ENCODE data around the gene RAD51D. TPM values are rescaled to one million over a fixed set of nuclear protein-coding genes. Genes with fewer than 3 reads are reported as not detected.
"Not testable (repeated sequence)": the region's sequence is repeated elsewhere in the genome, so short reads cannot be mapped to it uniquely, and the experiment has no call there.

The RAD51D gene
- total and polyA plus RNA-seq, 8 donors: 4.3 to 9.4 (median 5.3) TPM

DNA sequence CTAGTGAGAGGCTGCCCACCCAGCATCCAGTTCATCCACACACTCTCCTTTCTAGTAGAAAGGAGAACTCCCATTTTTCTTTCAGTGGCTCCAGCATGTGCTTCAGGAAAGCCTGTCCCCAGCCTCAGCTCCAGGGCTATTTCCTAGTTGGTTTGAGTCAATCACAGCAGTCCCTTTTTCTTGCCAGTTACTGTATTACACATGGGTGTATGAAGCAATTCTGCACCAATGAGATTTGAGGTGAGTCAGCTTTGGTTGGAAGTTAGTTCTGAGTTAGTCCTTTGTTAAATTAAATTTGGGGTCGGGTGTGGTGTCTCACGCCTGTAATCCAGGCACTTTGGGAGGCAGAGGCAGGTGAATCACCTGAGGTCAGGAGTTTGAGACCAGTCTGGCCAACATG is 24.8 kb downstream of the RAD51D start:
- no peak overlapping the region for H3K27ac ChIP-seq
- no peaks in the 10 kb centered on the region for H3K9me3 ChIP-seq
- no peaks in the 10 kb centered on the region for H3K4me1 ChIP-seq
- H3K27me3 ChIP-seq: no peaks in the 10 kb centered on the region
- DNase-seq (no peak), FAIRE-seq (no peak), ATAC-seq (peak in 1 of 4 donors; percentile 41)
- no peak overlapping the region for H3K4me3 ChIP-seq
- no peaks in the 10 kb centered on the region for H3K36me3 ChIP-seq
- intact Hi-C loops (cut with DNase I): loop anchor here in 1 of 3 donors (10.0 kb wide), 1 partner anchor 90 kb away; no protein-coding TSS in a partner anchor
- TF ChIP-seq, protein P1, sequence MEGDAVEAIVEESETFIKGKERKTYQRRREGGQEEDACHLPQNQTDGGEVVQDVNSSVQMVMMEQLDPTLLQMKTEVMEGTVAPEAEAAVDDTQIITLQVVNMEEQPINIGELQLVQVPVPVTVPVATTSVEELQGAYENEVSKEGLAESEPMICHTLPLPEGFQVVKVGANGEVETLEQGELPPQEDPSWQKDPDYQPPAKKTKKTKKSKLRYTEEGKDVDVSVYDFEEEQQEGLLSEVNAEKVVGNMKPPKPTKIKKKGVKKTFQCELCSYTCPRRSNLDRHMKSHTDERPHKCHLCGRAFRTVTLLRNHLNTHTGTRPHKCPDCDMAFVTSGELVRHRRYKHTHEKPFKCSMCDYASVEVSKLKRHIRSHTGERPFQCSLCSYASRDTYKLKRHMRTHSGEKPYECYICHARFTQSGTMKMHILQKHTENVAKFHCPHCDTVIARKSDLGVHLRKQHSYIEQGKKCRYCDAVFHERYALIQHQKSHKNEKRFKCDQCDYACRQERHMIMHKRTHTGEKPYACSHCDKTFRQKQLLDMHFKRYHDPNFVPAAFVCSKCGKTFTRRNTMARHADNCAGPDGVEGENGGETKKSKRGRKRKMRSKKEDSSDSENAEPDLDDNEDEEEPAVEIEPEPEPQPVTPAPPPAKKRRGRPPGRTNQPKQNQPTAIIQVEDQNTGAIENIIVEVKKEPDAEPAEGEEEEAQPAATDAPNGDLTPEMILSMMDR (IDR thresholded peaks at IDR 0.05): no peak
- WGBS, 2 donors: 78 to 88% methylated on average over 2 of the region's 2 CpGs

DNA sequence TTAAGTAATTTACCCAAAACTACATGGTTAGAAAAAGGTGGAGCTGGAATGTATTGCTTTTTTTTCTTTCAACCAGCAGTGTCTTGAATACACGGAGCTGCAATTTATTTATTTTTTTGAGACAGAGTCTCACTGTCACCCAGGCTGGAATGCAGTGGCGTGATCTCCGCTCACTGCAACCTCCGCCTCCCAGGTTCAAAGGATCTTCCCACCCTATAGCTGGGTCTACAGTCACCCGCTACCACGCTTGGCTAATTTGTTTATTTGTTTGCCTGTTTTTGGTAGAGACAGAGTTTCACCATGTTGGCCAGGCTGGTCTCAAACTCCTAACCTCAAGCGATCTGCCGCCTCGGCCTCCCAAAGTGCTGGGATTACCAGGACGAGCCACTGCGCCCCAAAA is 29.0 kb downstream of the RAD51D start:
- 86 to 89% methylated on average over 11 of the region's 11 CpGs for WGBS, 2 donors
- ATAC-seq, DNase-seq, H3K36me3 ChIP-seq, H3K4me3 ChIP-seq, H3K27ac ChIP-seq, H3K27me3 ChIP-seq, H3K9me3 ChIP-seq, FAIRE-seq: not testable (repeated sequence)
- peaks cover 5 to 11% (median 10%) of the 10 kb centered on the region in 3 donors for H3K4me1 ChIP-seq
- intact Hi-C loops (cut with DNase I): loop anchor here in 1 of 3 donors (10.0 kb wide), 1 partner anchor 86 kb away; no protein-coding TSS in a partner anchor

- peaks cover 5 to 11% (median 10%) of the 10 kb centered on the region in 3 donors for H3K4me1 ChIP-seq
- intact Hi-C loops (cut with DNase I): loop anchor here in 1 of 3 donors (10.0 kb wide), 1 partner anchor 85 kb away; no protein-coding TSS in a partner anchor
- FAIRE-seq: no peak
Measured at GRCh38 chr17:35089586-35090296, 29.9 kb downstream of the RAD51D start.

DNA sequence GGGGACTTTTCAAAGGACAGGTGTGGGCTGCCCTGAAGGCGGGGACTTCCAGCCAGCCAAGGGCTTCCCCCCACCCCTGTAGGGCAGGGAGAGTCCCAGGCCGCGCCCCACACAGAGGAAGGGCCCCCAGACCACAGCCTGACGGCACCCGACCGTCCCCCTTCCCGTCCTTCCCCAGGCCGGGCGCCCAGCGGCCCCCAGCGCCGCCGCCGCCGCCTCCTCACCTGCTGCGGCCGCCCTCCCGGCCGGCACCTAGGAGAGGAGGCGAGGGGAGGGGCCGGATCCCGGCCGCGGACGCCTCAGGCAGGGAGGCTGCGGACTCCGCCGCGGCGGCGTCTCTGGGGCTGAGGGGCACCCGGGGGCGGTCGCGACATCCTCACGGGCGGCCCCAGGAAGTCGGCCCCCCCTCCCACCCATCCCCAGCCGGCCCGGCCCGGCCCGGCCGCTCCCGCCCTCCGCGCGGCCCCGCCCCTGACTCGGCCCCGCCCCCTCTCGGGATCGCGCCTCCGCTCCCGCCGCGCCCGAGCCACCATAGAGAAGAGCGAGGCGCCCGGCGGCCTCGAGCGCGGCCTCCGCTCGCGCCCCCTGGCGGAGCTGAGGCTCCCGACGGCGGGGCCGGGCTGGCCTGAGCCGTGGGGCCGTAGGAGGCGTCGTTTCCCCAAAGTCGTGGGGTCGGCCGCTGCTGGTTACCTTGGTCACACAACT is 30.6 kb downstream of the RAD51D start:
- intact Hi-C loops (cut with DNase I): no loop called here
- ATAC-seq: peak; percentile 88 to 95 (median 93)
- TF ChIP-seq, protein P1 (IDR thresholded peaks at IDR 0.05): peak; percentile 67 to 86 (median 76)
- 0 to 1% methylated on average over 31 to 80 of the region's 80 CpGs for WGBS, 2 donors
- Histone ChIP-seq H3K9me3 (no peaks in the 10 kb centered on the region), H3K4me1 (peaks cover 5 to 11% (median 10%) of the 10 kb centered on the region in 3 donors), H3K4me3 (peak overlapping the region; percentile 41 to 98 (median 87)), H3K27ac (peak overlapping the region; percentile 66 to 94 (median 81)), H3K36me3 (no peaks in the 10 kb centered on the region), H3K27me3 (no peaks in the 10 kb centered on the region)
- DNase-seq: peak; percentile 78 to 97 (median 90)
- no peak for FAIRE-seq

More at GRCh38 chr17:35089586-35090296, 29.9 kb downstream of the RAD51D start:
- Histone ChIP-seq H3K27ac (peak overlapping the region in 3 of 4 donors; percentile 22 to 93 (median 38)), H3K36me3 (no peaks in the 10 kb centered on the region), H3K27me3 (no peaks in the 10 kb centered on the region), H3K9me3 (no peaks in the 10 kb centered on the region), H3K4me3 (peak overlapping the region in 3 of 4 donors; percentile 41 to 91 (median 83))
- peak in 1 of 6 donors; percentile 21 for DNase-seq
- TF ChIP-seq, protein P1 (IDR thresholded peaks at IDR 0.05): no peak
- peak; percentile 3 to 11 (median 4) for ATAC-seq
- 51 to 55% methylated on average over 22 of the region's 22 CpGs for WGBS, 2 donors

GRCh38 chr17:35088356-35088880 is 31.2 kb downstream of the RAD51D start:
- 0% methylated on average over 26 of the region's 26 CpGs for WGBS, 2 donors
- H3K27me3 ChIP-seq: no peaks in the 10 kb centered on the region

More at GRCh38 chr17:35088356-35088880, 31.2 kb downstream of the RAD51D start:
- TF ChIP-seq, protein P1 (IDR thresholded peaks at IDR 0.05): no peak
- Histone ChIP-seq H3K9me3 (no peaks in the 10 kb centered on the region), H3K4me3 (peak overlapping the region; percentile 41 to 98 (median 87)), H3K36me3 (no peaks in the 10 kb centered on the region), H3K4me1 (peaks cover 5 to 11% (median 10%) of the 10 kb centered on the region in 3 donors), H3K27ac (peak overlapping the region; percentile 66 to 94 (median 81))
- FAIRE-seq (no peak), DNase-seq (peak; percentile 38 to 79 (median 55)), ATAC-seq (peak; percentile 35 to 67 (median 60))
- intact Hi-C loops (cut with DNase I): no loop called here

All from pancreas (tissue), 10 donors.